ENCODE results near the gene ITIH3. TPM values are rescaled to one million over a fixed set of nuclear protein-coding genes. Genes with fewer than 3 reads are reported as not detected.
A peak's percentile ranks its signal among the peaks of the same experiment; 100 is the strongest.

ITIH3 gene
- total RNA-seq, 4 donors from 2014 or later, result 0.89 to 12.8 (median 1.4) TPM

DNA sequence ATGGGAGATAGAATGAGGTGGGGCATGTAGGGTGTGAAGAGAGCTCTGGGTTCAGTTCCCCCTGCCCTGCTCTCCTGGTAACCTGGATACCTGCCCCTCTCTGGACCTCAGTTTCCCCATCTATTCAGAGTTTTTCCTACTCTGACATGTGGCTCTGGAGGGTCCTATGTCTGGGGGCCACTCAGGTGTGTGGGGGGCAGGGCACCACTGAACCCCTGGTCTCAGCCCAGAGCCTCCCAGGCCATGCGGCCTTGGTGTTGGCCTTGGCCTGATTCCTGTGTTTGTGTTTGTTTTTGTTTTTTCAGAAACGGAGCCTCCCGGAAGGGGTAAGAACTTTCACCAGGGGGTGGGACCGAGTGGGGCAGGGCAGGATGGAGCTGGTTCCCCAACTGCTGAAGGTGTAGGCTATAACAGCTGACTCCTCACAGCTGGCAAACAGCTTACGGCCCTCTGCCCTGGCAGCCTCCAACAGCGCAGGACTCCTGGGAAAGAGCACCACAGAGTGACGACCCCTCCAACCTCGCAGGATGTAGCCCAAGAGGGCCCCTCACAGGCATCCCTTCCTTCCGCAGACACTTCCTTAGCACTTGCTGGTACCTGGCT lies 803 bp downstream of the ITIH3 start:
- no peaks in the 10 kb centered on the region for H3K27me3 ChIP-seq
- peaks cover 0 to 5% of the 10 kb centered on the region in 2 donors for H3K4me1 ChIP-seq
- WGBS, 2 donors, result 60 to 66% methylated on average over 7 to 9 of the region's 9 CpGs
- no peak overlapping the region for H3K4me3 ChIP-seq (replicated peaks in 1 of 3)
- H3K9me3 ChIP-seq, result no peaks in the 10 kb centered on the region
- intact Hi-C loops (cut with DNase I), result no loop called here
- H3K36me3 ChIP-seq, result no peaks in the 10 kb centered on the region
- no peak overlapping the region for H3K27ac ChIP-seq
- DNase-seq, result no peak
- TF ChIP-seq, protein P1, sequence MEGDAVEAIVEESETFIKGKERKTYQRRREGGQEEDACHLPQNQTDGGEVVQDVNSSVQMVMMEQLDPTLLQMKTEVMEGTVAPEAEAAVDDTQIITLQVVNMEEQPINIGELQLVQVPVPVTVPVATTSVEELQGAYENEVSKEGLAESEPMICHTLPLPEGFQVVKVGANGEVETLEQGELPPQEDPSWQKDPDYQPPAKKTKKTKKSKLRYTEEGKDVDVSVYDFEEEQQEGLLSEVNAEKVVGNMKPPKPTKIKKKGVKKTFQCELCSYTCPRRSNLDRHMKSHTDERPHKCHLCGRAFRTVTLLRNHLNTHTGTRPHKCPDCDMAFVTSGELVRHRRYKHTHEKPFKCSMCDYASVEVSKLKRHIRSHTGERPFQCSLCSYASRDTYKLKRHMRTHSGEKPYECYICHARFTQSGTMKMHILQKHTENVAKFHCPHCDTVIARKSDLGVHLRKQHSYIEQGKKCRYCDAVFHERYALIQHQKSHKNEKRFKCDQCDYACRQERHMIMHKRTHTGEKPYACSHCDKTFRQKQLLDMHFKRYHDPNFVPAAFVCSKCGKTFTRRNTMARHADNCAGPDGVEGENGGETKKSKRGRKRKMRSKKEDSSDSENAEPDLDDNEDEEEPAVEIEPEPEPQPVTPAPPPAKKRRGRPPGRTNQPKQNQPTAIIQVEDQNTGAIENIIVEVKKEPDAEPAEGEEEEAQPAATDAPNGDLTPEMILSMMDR (IDR thresholded peaks at IDR 0.05), result no peak
- TF ChIP-seq POLR2A (IDR thresholded peaks at IDR 0.05), result no peak

DNA sequence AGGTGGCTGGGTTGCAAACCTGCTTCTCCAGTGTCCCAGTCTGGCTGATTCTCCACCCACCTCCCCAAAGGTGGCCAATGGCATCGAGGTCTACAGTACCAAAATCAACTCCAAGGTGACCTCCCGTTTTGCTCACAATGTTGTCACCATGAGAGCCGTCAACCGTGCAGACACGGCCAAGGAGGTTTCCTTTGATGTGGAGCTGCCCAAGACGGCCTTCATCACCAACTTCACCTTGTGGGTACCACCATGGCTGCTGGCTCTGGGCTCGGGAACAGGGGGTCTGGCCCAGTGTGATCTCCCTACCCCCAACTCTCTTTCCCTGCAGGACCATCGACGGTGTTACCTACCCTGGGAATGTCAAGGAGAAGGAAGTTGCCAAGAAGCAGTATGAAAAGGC lies 1.8 kb downstream of the ITIH3 start:
- no peak for DNase-seq
- Histone ChIP-seq H3K27ac (no peak overlapping the region), H3K4me3 (replicated peaks in 1 of 3) (no peak overlapping the region), H3K36me3 (no peaks in the 10 kb centered on the region), H3K9me3 (no peaks in the 10 kb centered on the region), H3K27me3 (no peaks in the 10 kb centered on the region), H3K4me1 (peaks cover 0 to 5% of the 10 kb centered on the region in 2 donors)
- WGBS, 2 donors, result 89 to 94% methylated on average over 6 to 9 of the region's 9 CpGs
- intact Hi-C loops (cut with DNase I), result no loop called here
- TF ChIP-seq, protein P1 (IDR thresholded peaks at IDR 0.05), result no peak
- TF ChIP-seq POLR2A (IDR thresholded peaks at IDR 0.05), result no peak

DNA sequence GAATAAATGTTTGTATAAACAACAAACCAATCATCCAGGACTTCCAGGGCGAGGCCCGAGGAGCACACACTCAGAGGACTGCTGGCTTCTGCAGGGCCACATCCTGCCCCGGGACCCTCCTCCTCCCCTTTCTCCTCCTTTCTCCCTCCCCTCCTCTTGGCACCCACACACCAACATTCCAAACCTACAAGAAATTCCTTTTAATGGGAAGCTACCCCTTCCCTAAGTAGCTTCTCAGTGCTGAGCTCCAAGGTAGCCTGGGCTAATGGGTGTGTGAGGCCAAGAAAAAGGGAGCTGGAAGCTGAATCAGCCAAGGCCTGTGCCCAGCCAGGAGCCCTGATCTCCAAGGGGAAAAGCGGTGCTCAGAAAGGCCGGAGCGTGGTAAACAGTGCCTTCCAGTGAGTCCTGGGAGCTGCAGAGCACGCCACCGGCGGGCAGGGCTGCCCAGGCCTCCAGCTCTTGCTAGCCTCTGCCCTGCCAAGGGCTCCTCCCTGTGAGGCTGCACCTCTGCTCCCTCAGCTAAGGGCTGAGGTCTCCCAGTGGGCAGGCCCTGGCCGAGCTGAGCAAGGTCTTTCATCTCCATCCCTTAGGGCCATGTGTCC lies 3.9 kb downstream of the ITIH3 start:
- WGBS, 2 donors, result 59 to 81% methylated on average over 4 to 10 of the region's 10 CpGs
- no peaks in the 10 kb centered on the region for H3K36me3 ChIP-seq
- no peaks in the 10 kb centered on the region for H3K27me3 ChIP-seq
- no peaks in the 10 kb centered on the region for H3K9me3 ChIP-seq
- peaks cover 0 to 5% of the 10 kb centered on the region in 2 donors for H3K4me1 ChIP-seq
- no peak overlapping the region for H3K4me3 ChIP-seq (replicated peaks in 1 of 3)
- TF ChIP-seq POLR2A (IDR thresholded peaks at IDR 0.05), result no peak
- TF ChIP-seq, protein P1 (IDR thresholded peaks at IDR 0.05), result no peak
- no peak for DNase-seq
- intact Hi-C loops (cut with DNase I), result no loop called here
- H3K27ac ChIP-seq, result no peak overlapping the region

DNA sequence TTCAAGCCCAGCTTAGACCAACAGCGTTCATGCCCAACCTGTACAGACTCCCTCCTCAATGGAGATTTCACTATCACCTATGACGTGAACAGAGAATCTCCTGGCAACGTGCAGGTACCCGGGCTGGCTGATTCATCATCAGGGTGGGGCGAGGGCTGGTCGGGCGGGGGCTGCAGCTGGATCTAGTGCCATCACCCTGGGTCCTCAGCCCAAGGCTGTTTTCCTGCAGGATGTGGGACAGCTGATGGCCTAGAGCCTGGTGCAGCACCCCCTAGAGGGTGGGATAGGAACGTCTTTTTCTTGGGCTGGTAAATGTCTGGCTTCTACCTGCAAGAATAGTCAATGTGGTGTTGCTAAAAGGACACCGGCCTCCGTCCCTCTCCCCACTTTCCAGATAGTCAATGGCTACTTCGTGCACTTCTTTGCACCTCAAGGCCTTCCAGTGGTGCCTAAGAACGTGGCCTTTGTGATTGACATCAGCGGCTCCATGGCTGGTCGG lies 4.4 kb downstream of the ITIH3 start:
- TF ChIP-seq POLR2A (IDR thresholded peaks at IDR 0.05), result no peak
- TF ChIP-seq, protein P1 (IDR thresholded peaks at IDR 0.05), result peak in 2 of 6 experiments; percentile 16 to 35
- WGBS, 2 donors, result 57 to 60% methylated on average over 11 to 12 of the region's 14 CpGs
- Histone ChIP-seq H3K4me3 (replicated peaks in 1 of 3) (no peak overlapping the region), H3K27ac (no peak overlapping the region), H3K27me3 (no peaks in the 10 kb centered on the region), H3K4me1 (peaks cover 0 to 5% of the 10 kb centered on the region in 2 donors), H3K36me3 (no peaks in the 10 kb centered on the region), H3K9me3 (no peaks in the 10 kb centered on the region)
- no peak for DNase-seq
- intact Hi-C loops (cut with DNase I), result no loop called here

DNA sequence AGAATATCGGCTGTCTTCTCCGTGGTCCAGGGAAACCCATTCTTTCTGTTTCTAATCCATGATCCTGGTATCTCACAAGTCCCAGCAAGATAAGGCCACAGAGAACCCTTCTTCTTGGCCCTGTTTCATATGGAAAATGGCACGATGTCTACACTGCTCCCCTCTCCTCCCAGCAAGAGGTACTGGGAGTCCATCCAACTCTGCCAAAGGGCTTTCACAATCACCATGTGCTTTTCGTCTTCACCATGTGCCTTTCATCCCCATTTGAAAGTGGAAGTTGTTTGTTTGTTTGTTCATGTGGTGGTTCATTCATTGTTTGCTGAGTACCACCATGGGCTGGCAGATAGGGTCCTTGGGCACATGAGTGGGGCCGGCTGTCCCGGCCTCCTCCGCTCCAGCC lies 5.5 kb downstream of the ITIH3 start:
- H3K4me3 ChIP-seq (replicated peaks in 1 of 3), result no peak overlapping the region
- H3K27ac ChIP-seq, result no peak overlapping the region
- H3K36me3 ChIP-seq, result no peaks in the 10 kb centered on the region
- no peaks in the 10 kb centered on the region for H3K27me3 ChIP-seq
- H3K9me3 ChIP-seq, result no peaks in the 10 kb centered on the region
- H3K4me1 ChIP-seq, result no peaks in the 10 kb centered on the region
- 79 to 81% methylated on average over 7 of the region's 7 CpGs for WGBS, 2 donors
- DNase-seq, result no peak
- intact Hi-C loops (cut with DNase I), result no loop called here
- no peak for TF ChIP-seq POLR2A (IDR thresholded peaks at IDR 0.05)
- TF ChIP-seq, protein P1 (IDR thresholded peaks at IDR 0.05), result no peak
